Measurements from ENCODE around the gene CALR3. TPM values are rescaled to one million over a fixed set of nuclear protein-coding genes. Genes with fewer than 3 reads are reported as not detected.
"Not testable (repeated sequence)": the region's sequence is repeated elsewhere in the genome, so short reads cannot be mapped to it uniquely, and the experiment has no call there.

Gene CALR3
- total and polyA plus RNA-seq, 4 experiments from 2014 or later: not detected

DNA sequence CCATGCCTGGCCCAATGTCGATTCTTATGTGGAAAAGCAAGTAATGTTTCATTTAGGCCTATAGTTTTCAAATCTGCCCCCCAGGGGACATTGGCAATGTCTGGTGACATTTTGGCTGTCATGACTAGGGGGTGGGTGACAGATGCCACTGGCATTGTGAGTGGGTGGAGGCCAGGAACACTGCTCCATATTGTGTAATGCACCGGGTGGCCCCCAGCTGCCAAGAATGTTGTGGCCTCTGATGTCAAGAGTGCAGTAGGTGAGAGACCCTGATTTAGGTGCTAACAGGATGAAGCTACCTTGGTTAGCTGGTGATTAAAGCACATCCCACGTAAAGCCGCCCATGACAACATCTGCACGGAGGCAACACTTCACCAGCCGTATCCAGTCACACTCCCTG, 11.0 kb upstream of the CALR3 start:
- Mint-ChIP-seq H3K4me3 (no peak overlapping the region), H3K9me3 (no peaks in the 10 kb centered on the region), H3K4me1 (no peaks in the 10 kb centered on the region), H3K27me3 (no peaks in the 10 kb centered on the region), H3K27ac (peak overlapping the region in 1 of 7 donors; percentile 57), H3K36me3 (peaks cover 3 to 6% of the 10 kb centered on the region in 2 donors)
- intact Hi-C loops (cut with micrococcal nuclease): no loop called here
- POLR2A ChIA-PET (ENCODE audit: partially characterized antibody): no interaction called here
- Histone ChIP-seq H3K4me3 (ENCODE audit: low read length in 2 of 2) (no peak overlapping the region), H3K4me1 (ENCODE audit: insufficient read depth, low read length) (no peaks in the 10 kb centered on the region), H3K9me3 (ENCODE audit: control insufficient read depth in 1 of 2, low read length in 2 of 2) (no peaks in the 10 kb centered on the region), H3K36me3 (ENCODE audit: insufficient read depth, low read length) (no peaks in the 10 kb centered on the region), H3K27ac (ENCODE audit: low read depth, low read length) (no peak overlapping the region), H3K27me3 (ENCODE audit: insufficient read depth, low read length) (no peaks in the 10 kb centered on the region)
- CTCF ChIA-PET (ENCODE audit: partially characterized antibody): no interaction called here
- no peak for DNase-seq

- H3K4me3 Mint-ChIP-seq; intact Hi-C loops (cut with micrococcal nuclease); H3K4me1 ChIP-seq (ENCODE audit: insufficient read depth, low read length); H3K27ac Mint-ChIP-seq; H3K4me1 Mint-ChIP-seq; DNase-seq; CTCF ChIA-PET (ENCODE audit: partially characterized antibody); POLR2A ChIA-PET (ENCODE audit: partially characterized antibody); H3K27ac ChIP-seq (ENCODE audit: low read depth, low read length); H3K36me3 ChIP-seq (ENCODE audit: insufficient read depth, low read length); H3K9me3 ChIP-seq (ENCODE audit: control insufficient read depth in 1 of 2, low read length in 2 of 2); H3K36me3 Mint-ChIP-seq; H3K27me3 ChIP-seq (ENCODE audit: insufficient read depth, low read length); H3K4me3 ChIP-seq (ENCODE audit: low read length in 2 of 2); H3K27me3 Mint-ChIP-seq; H3K9me3 Mint-ChIP-seq: not testable (repeated sequence)
These were observed 10.2 kb upstream of the CALR3 start for GRCh38 chr19:16506161-16506560.

DNA sequence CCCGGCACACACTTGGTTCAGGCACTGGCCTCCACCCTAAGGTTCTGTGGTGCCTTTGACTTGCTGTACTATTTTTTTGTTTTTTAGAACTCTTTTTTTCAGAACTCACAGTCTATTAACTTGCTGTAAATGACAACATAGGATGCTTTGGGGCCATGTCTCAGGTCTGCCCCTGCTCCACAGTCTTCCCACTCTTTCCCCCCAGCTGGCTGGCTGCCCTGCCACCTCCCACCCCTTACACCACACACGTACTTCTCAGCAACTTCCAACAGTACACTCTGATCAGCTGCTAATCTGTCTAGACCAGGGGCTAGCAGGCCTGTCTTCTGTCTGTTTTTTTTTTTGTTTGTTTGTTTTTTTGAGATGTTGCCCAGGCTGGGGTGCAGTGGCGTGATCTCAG, 8.3 kb upstream of the CALR3 start:
- H3K27me3 Mint-ChIP-seq: no peaks in the 10 kb centered on the region
- Histone ChIP-seq H3K27ac (ENCODE audit: low read depth, low read length) (no peak overlapping the region), H3K4me3 (ENCODE audit: low read length in 2 of 2) (no peak overlapping the region), H3K4me1 (ENCODE audit: insufficient read depth, low read length) (no peaks in the 10 kb centered on the region), H3K9me3 (ENCODE audit: control insufficient read depth in 1 of 2, low read length in 2 of 2) (no peaks in the 10 kb centered on the region), H3K27me3 (ENCODE audit: insufficient read depth, low read length) (no peaks in the 10 kb centered on the region), H3K36me3 (ENCODE audit: insufficient read depth, low read length) (no peaks in the 10 kb centered on the region)
- no peak overlapping the region for H3K4me3 Mint-ChIP-seq
- DNase-seq: no peak
- H3K27ac Mint-ChIP-seq: peak overlapping the region in 2 of 7 donors; percentile 70 to 71
- POLR2A ChIA-PET (ENCODE audit: partially characterized antibody): no interaction called here
- intact Hi-C loops (cut with micrococcal nuclease): no loop called here
- no peaks in the 10 kb centered on the region for H3K4me1 Mint-ChIP-seq
- H3K36me3 Mint-ChIP-seq: peaks cover 6 to 7% of the 10 kb centered on the region in 2 donors
- no peaks in the 10 kb centered on the region for H3K9me3 Mint-ChIP-seq
- CTCF ChIA-PET (ENCODE audit: partially characterized antibody): no interaction called here

GRCh38 chr19:16497837-16498236, 1.9 kb upstream of the CALR3 start:
- ChIA-PET POLR2A (ENCODE audit: partially characterized antibody) (no interaction called here), CTCF (ENCODE audit: partially characterized antibody) (no interaction called here)
- Histone ChIP-seq H3K27me3 (ENCODE audit: insufficient read depth, low read length) (no peaks in the 10 kb centered on the region), H3K9me3 (ENCODE audit: control insufficient read depth in 1 of 2, low read length in 2 of 2) (no peaks in the 10 kb centered on the region), H3K4me3 (ENCODE audit: low read length in 2 of 2) (no peak overlapping the region), H3K36me3 (ENCODE audit: insufficient read depth, low read length) (no peaks in the 10 kb centered on the region), H3K27ac (ENCODE audit: low read depth, low read length) (no peak overlapping the region), H3K4me1 (ENCODE audit: insufficient read depth, low read length) (peaks cover 10% of the 10 kb centered on the region)
- Mint-ChIP-seq H3K27ac (no peak overlapping the region), H3K4me3 (peak overlapping the region in 4 of 8 donors; percentile 28 to 60 (median 57)), H3K27me3 (no peaks in the 10 kb centered on the region), H3K36me3 (peaks cover 4 to 6% of the 10 kb centered on the region in 2 donors), H3K9me3 (no peaks in the 10 kb centered on the region), H3K4me1 (peaks cover 5 to 14% (median 9%) of the 10 kb centered on the region in 4 donors)
- intact Hi-C loops (cut with micrococcal nuclease): loop anchor here (2.0 kb wide), 1 partner anchor 313 kb away; the partner anchor contains the start of gene FAM32A
- DNase-seq: no peak

DNA sequence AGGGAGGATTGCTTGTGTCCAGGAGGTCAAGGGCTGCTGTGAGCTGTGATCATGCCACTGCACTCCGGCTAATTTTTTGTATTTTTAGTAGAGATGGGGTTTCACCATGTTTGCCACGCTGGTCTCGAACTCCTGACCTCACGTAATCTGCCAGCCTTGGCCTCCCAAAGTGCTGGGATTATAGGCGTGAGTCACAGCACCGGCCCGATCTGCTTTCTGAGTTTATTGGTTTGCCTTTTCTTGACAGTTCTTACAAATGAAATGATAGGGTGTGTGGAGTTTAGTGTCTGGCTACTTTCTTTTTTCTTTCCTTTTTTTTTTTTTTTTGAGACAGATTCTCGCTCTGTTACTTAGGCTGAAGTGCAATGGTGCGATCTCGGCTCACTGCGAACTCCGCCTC, 1.1 kb upstream of the CALR3 start:
- ChIA-PET CTCF (ENCODE audit: partially characterized antibody) (interaction anchor here (1.1 to 1.2 kb wide), 2 partner anchors 43 to 55 kb away, joined by 3 read pairs; no protein-coding TSS in a partner anchor), POLR2A (ENCODE audit: partially characterized antibody) (interaction anchor here (1.1 to 1.9 kb wide), 4 partner anchors 24 to 130 kb away, joined by 3 to 12 read pairs (median 8); partner anchors contain the start of genes CHERP, EPS15L1 and MED26)
- Histone ChIP-seq H3K27me3 (ENCODE audit: insufficient read depth, low read length) (no peaks in the 10 kb centered on the region), H3K36me3 (ENCODE audit: insufficient read depth, low read length) (no peaks in the 10 kb centered on the region), H3K27ac (ENCODE audit: low read depth, low read length) (no peak overlapping the region), H3K4me1 (ENCODE audit: insufficient read depth, low read length) (peaks cover 10% of the 10 kb centered on the region), H3K4me3 (ENCODE audit: low read length in 2 of 2) (no peak overlapping the region), H3K9me3 (ENCODE audit: control insufficient read depth in 1 of 2, low read length in 2 of 2) (no peaks in the 10 kb centered on the region)
- DNase-seq: no peak
- Mint-ChIP-seq H3K4me1 (peaks cover 5 to 14% (median 9%) of the 10 kb centered on the region in 4 donors), H3K36me3 (peaks cover 4 to 6% of the 10 kb centered on the region in 2 donors), H3K4me3 (peak overlapping the region; percentile 53 to 90 (median 66)), H3K27me3 (no peaks in the 10 kb centered on the region), H3K9me3 (no peaks in the 10 kb centered on the region), H3K27ac (peak overlapping the region in 2 of 7 donors; percentile 42 to 70)
- intact Hi-C loops (cut with micrococcal nuclease): loop anchor here (2.0 kb wide), 1 partner anchor 312 kb away; the partner anchor contains the start of gene FAM32A

DNA sequence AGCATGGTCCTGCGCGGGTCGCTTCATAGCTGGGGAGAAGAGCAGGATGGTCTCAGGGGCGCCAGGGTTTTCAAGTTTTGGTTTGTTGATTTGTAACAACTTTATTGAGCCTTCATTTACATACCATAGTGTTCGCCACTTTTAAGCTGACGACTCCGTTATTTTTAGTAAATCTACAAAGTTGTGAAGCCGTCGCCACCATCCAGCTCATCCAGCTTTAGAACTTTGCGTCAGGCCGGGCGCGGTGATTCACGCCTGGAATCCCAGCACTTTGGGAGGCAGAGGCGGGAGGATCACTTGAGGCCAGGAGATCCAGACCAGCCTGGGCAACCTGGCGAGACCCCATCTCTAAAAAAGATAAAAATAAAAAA, 631 bp upstream of the CALR3 start:
- POLR2A ChIA-PET (ENCODE audit: partially characterized antibody): interaction anchor here (1.0 to 1.9 kb wide), 10 partner anchors 23 to 426 kb away, joined by 3 to 12 read pairs (median 5); partner anchors contain the start of genes CHERP, EPS15L1, MED26 and TMEM38A
- Histone ChIP-seq H3K4me1 (ENCODE audit: insufficient read depth, low read length) (peaks cover 10% of the 10 kb centered on the region), H3K27me3 (ENCODE audit: insufficient read depth, low read length) (no peaks in the 10 kb centered on the region), H3K36me3 (ENCODE audit: insufficient read depth, low read length) (no peaks in the 10 kb centered on the region), H3K4me3 (ENCODE audit: low read length in 2 of 2) (peak overlapping the region; percentile 65 to 75), H3K9me3 (ENCODE audit: control insufficient read depth in 1 of 2, low read length in 2 of 2) (no peaks in the 10 kb centered on the region), H3K27ac (ENCODE audit: low read depth, low read length) (peak overlapping the region; percentile 50)
- intact Hi-C loops (cut with micrococcal nuclease): loop anchor here (1.0 to 2.0 kb wide), 6 partner anchors 24 to 312 kb away; partner anchors contain the start of genes CHERP, FAM32A, MED26 and SMIM7
- Mint-ChIP-seq H3K27ac (peak overlapping the region; percentile 79 to 97 (median 93)), H3K9me3 (no peaks in the 10 kb centered on the region), H3K27me3 (no peaks in the 10 kb centered on the region), H3K36me3 (peaks cover 4 to 6% of the 10 kb centered on the region in 2 donors), H3K4me1 (peaks cover 5 to 14% (median 9%) of the 10 kb centered on the region in 4 donors), H3K4me3 (peak overlapping the region; percentile 89 to 95 (median 92))
- DNase-seq: no peak
- CTCF ChIA-PET (ENCODE audit: partially characterized antibody): interaction anchor here (0.6 to 1.4 kb wide), 4 partner anchors 44 to 160 kb away, joined by 3 to 4 read pairs (median 3); no protein-coding TSS in a partner anchor

- H3K27me3 ChIP-seq (ENCODE audit: insufficient read depth, low read length); H3K27ac Mint-ChIP-seq; CTCF ChIA-PET (ENCODE audit: partially characterized antibody); H3K9me3 ChIP-seq (ENCODE audit: control insufficient read depth in 1 of 2, low read length in 2 of 2); DNase-seq; H3K27ac ChIP-seq (ENCODE audit: low read depth, low read length); H3K9me3 Mint-ChIP-seq; H3K4me1 ChIP-seq (ENCODE audit: insufficient read depth, low read length); H3K36me3 Mint-ChIP-seq; H3K36me3 ChIP-seq (ENCODE audit: insufficient read depth, low read length); H3K4me3 ChIP-seq (ENCODE audit: low read length in 2 of 2); POLR2A ChIA-PET (ENCODE audit: partially characterized antibody); intact Hi-C loops (cut with micrococcal nuclease); H3K27me3 Mint-ChIP-seq; H3K4me3 Mint-ChIP-seq; H3K4me1 Mint-ChIP-seq: not testable (repeated sequence)
These were observed 9.5 kb downstream of the CALR3 start for GRCh38 chr19:16486476-16486875.

Measured in CD4-positive, alpha-beta memory T cell (primary cell).